ENCODE results near the gene UBAP2. TPM values are rescaled to one million over a fixed set of nuclear protein-coding genes. Genes with fewer than 3 reads are reported as not detected.
A peak's percentile ranks its signal among the peaks of the same experiment; 100 is the strongest.

UBAP2 gene
- total RNA-seq, 1 experiment from 2014 or later = 33.4 TPM

GRCh38 chr9:34035656-34036055 is 13.0 kb downstream of the UBAP2 start:
- Mint-ChIP-seq H3K9me3 (ENCODE audit: unreplicated experiment) (no peaks in the 10 kb centered on the region), H3K4me3 (ENCODE audit: unreplicated experiment) (no peak overlapping the region), H3K27ac (ENCODE audit: low read depth, unreplicated experiment) (no peak overlapping the region), H3K36me3 (ENCODE audit: insufficient read depth, unreplicated experiment) (peaks cover 38% of the 10 kb centered on the region), H3K4me1 (ENCODE audit: insufficient read depth, unreplicated experiment) (peaks cover 6% of the 10 kb centered on the region), H3K27me3 (ENCODE audit: insufficient read depth, unreplicated experiment) (no peaks in the 10 kb centered on the region)
- BruUV-seq (replicated peaks) = no TSS peak
- TF ChIP-seq CTCF (IDR thresholded peaks at IDR 0.05; ENCODE audit: unreplicated experiment) = no peak
- no peak for DNase-seq (ENCODE audit: unreplicated experiment)
- ChIA-PET POLR2A (no interaction called here), CTCF (no interaction called here)
- intact Hi-C loops (cut with micrococcal nuclease) = no loop called here

- H3K4me1 Mint-ChIP-seq (ENCODE audit: insufficient read depth, unreplicated experiment) = peaks cover 6% of the 10 kb centered on the region
- BruUV-seq (replicated peaks) = no TSS peak
- no peaks in the 10 kb centered on the region for H3K9me3 Mint-ChIP-seq (ENCODE audit: unreplicated experiment)
- no peak overlapping the region for H3K4me3 Mint-ChIP-seq (ENCODE audit: unreplicated experiment)
- DNase-seq (ENCODE audit: unreplicated experiment) = peak; percentile 18
- peaks cover 48% of the 10 kb centered on the region for H3K36me3 Mint-ChIP-seq (ENCODE audit: insufficient read depth, unreplicated experiment)
- H3K27ac Mint-ChIP-seq (ENCODE audit: low read depth, unreplicated experiment) = no peak overlapping the region
- intact Hi-C loops (cut with micrococcal nuclease) = no loop called here
- no peaks in the 10 kb centered on the region for H3K27me3 Mint-ChIP-seq (ENCODE audit: insufficient read depth, unreplicated experiment)
- ChIA-PET CTCF (no interaction called here), POLR2A (no interaction called here)
- no peak for TF ChIP-seq CTCF (IDR thresholded peaks at IDR 0.05; ENCODE audit: unreplicated experiment)
Observed at GRCh38 chr9:34034698-34035065, 14.0 kb downstream of the UBAP2 start.

- TF ChIP-seq CTCF (IDR thresholded peaks at IDR 0.05; ENCODE audit: unreplicated experiment) = no peak
- BruUV-seq (replicated peaks) = no TSS peak
- H3K36me3 Mint-ChIP-seq (ENCODE audit: insufficient read depth, unreplicated experiment) = peaks cover 57% of the 10 kb centered on the region
- ChIA-PET POLR2A (interaction anchor here (0.7 kb wide), 2 partner anchors 41 to 93 kb away, joined by 4 to 5 read pairs; no protein-coding TSS in a partner anchor), CTCF (interaction anchor here (0.8 to 1.6 kb wide), 2 partner anchors 41 to 73 kb away, joined by 3 to 5 read pairs; no protein-coding TSS in a partner anchor)
- H3K4me1 Mint-ChIP-seq (ENCODE audit: insufficient read depth, unreplicated experiment) = peaks cover 6% of the 10 kb centered on the region
- no peak overlapping the region for H3K4me3 Mint-ChIP-seq (ENCODE audit: unreplicated experiment)
- no peaks in the 10 kb centered on the region for H3K9me3 Mint-ChIP-seq (ENCODE audit: unreplicated experiment)
- DNase-seq (ENCODE audit: unreplicated experiment) = no peak
- intact Hi-C loops (cut with micrococcal nuclease) = no loop called here
- no peaks in the 10 kb centered on the region for H3K27me3 Mint-ChIP-seq (ENCODE audit: insufficient read depth, unreplicated experiment)
- H3K27ac Mint-ChIP-seq (ENCODE audit: low read depth, unreplicated experiment) = peak overlapping the region; percentile 28
Observed at GRCh38 chr9:34032631-34033030, 16.1 kb downstream of the UBAP2 start.

- CTCF ChIA-PET = interaction anchor here (0.5 to 0.6 kb wide), 2 partner anchors 31 to 61 kb away, joined by 3 to 4 read pairs; no protein-coding TSS in a partner anchor
- no peak overlapping the region for H3K4me3 Mint-ChIP-seq (ENCODE audit: unreplicated experiment)
- peaks cover 47% of the 10 kb centered on the region for H3K36me3 Mint-ChIP-seq (ENCODE audit: insufficient read depth, unreplicated experiment)
- H3K9me3 Mint-ChIP-seq (ENCODE audit: unreplicated experiment) = no peaks in the 10 kb centered on the region
- no peak for DNase-seq (ENCODE audit: unreplicated experiment)
- peaks cover 8% of the 10 kb centered on the region for H3K4me1 Mint-ChIP-seq (ENCODE audit: insufficient read depth, unreplicated experiment)
- BruUV-seq (replicated peaks) = no TSS peak
- TF ChIP-seq CTCF (IDR thresholded peaks at IDR 0.05; ENCODE audit: unreplicated experiment) = no peak
- no peaks in the 10 kb centered on the region for H3K27me3 Mint-ChIP-seq (ENCODE audit: insufficient read depth, unreplicated experiment)
- intact Hi-C loops (cut with micrococcal nuclease) = no loop called here
- no peak overlapping the region for H3K27ac Mint-ChIP-seq (ENCODE audit: low read depth, unreplicated experiment)
- POLR2A ChIA-PET = interaction anchor here (1.5 kb wide), 1 partner anchor 20 kb away, joined by 7 read pairs; the partner anchor contains the start of gene UBAP2
Observed at GRCh38 chr9:34027845-34028574, 20.7 kb downstream of the UBAP2 start.

Data from MCF 10A (cell line).